Amniotic epithelial cell (primary cell): ENCODE measurements around the gene KMT5C.

Source experiments
- DNase-seq: peaks from one replicate; pipeline ENCODE4 v3.0.0-alpha.2; 2010; ENCODE audit warnings: low read depth

Gene KMT5C

GRCh38 chr19:55386493-55386971 is 46.9 kb downstream of the KMT5C start:
- DNase-seq = no peak

GRCh38 chr19:55387736-55388497 is 48.2 kb downstream of the KMT5C start:
- DNase-seq = no peak

GRCh38 chr19:55389386-55390317 is 50.0 kb downstream of the KMT5C start:
- no peak for DNase-seq

- DNase-seq = no peak
Measured at GRCh38 chr19:55390461-55390880, 50.8 kb downstream of the KMT5C start.

- no peak for DNase-seq
Measured at GRCh38 chr19:55391191-55391670, 51.6 kb downstream of the KMT5C start.

GRCh38 chr19:55391702-55392615 is 52.3 kb downstream of the KMT5C start:
- DNase-seq = peak; percentile 62

- peak; percentile 31 for DNase-seq
Measured at GRCh38 chr19:55392820-55393761, 53.4 kb downstream of the KMT5C start.
